GM13977 (cell line): Measurements from ENCODE around the gene ACOT4.

Experiments
- DNase-seq: peaks from one replicate; pipeline ENCODE4 v3.0.0; 2012; ENCODE audit warnings: low spot score
- in situ Hi-C: fragments of 300-500 bp; cut with MboI; formaldehyde crosslinking; loops from one replicate; pipeline ENCODE4 v1.12.0; 2022; ENCODE audit warnings: low sequenced_read_pairs, low pct_unique_long_range_greater_than_20kb, mixed read lengths, inconsistent platforms; ENCODE audit not compliant: unreplicated experiment
- TF ChIP-seq, protein P1 (sequence below): IDR thresholded peaks from 2 replicates; pipeline ENCODE4 v1.5.1; 2012; ENCODE audit warnings: mild to moderate bottlenecking, control low read depth; ENCODE audit not compliant: insufficient read depth; ENCODE audit errors: extremely low read depth, missing control alignments

ACOT4 gene

DNA sequence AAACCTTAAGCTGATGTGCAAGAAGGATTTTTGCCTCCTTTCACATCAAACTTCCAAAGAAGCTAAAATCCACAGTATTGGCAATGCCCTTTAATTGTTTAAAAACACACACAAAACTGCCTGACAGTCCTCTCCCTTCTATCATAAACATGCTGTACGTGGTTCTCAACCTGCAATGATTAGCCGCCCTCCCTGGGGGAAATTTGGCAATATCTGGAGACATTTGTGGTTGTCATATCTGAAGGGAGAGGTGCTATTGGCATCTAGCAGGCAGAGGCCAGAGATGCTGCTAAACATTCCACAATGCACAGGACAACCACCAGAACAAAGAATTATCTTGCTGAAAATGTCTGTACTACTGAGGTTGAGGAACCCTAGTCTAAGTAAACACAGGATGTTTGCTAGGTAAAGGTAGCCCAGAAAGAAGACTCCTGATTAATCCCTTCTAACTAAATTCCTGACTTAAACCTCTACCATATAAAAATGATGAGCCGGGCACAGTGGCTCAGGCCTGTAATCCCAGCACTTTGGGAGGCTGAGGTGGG is 21.8 kb downstream of the ACOT4 start:
- DNase-seq = no peak
- in situ Hi-C loops = no loop called here
- TF ChIP-seq, protein P1, sequence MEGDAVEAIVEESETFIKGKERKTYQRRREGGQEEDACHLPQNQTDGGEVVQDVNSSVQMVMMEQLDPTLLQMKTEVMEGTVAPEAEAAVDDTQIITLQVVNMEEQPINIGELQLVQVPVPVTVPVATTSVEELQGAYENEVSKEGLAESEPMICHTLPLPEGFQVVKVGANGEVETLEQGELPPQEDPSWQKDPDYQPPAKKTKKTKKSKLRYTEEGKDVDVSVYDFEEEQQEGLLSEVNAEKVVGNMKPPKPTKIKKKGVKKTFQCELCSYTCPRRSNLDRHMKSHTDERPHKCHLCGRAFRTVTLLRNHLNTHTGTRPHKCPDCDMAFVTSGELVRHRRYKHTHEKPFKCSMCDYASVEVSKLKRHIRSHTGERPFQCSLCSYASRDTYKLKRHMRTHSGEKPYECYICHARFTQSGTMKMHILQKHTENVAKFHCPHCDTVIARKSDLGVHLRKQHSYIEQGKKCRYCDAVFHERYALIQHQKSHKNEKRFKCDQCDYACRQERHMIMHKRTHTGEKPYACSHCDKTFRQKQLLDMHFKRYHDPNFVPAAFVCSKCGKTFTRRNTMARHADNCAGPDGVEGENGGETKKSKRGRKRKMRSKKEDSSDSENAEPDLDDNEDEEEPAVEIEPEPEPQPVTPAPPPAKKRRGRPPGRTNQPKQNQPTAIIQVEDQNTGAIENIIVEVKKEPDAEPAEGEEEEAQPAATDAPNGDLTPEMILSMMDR = no peak

GRCh38 chr14:73616831-73617230 is 25.2 kb downstream of the ACOT4 start:
- DNase-seq = no peak
- in situ Hi-C loops = no loop called here
- TF ChIP-seq, protein P1 = no peak

GRCh38 chr14:73619524-73619923 is 27.9 kb downstream of the ACOT4 start:
- DNase-seq = no peak
- TF ChIP-seq, protein P1 = no peak
- in situ Hi-C loops = no loop called here

DNA sequence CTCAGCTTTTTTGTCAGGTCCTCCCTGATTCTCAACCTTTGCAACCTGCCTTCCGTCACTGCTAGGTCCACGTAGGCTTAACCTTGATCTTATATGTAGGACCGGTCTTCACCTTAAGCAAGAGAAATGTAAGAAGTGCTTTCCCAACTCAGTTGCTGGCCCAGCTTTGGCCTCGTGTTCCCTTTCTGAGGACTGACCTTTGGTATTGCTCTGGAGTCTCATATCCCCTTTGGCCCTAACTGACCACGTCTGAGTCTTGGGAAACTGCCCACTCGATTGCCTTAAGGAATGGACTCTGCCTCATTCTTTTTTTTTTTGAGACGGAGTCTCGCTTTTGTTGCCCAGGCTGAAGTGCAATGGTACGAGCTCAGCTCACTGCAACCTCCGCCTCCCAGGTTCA is 28.6 kb downstream of the ACOT4 start:
- DNase-seq = no peak
- TF ChIP-seq, protein P1 = no peak
- in situ Hi-C loops = no loop called here

GRCh38 chr14:73623504-73624054 is 31.9 kb downstream of the ACOT4 start:
- TF ChIP-seq, protein P1 = no peak
- no peak for DNase-seq
- in situ Hi-C loops = no loop called here

DNA sequence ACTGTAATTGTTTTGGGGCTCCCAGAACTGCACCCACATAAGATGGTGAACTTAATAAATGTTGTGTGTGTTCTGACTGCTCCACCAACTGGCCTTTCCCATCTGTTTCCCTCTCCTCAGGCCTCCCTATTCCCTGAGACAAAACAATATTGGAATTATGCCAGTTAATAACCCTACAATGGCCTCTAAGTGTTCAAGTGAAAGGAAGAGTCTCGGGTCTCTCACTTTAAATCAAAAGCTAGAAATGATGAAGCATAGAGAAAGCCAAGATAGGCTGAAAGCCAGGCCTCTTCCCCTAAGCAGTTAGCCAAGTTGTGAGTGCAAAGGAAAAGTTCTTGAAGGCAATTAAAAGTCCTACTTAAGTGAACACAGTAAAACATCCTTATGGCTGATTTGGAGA is 34.0 kb downstream of the ACOT4 start:
- no peak for DNase-seq
- TF ChIP-seq, protein P1 = no peak
- in situ Hi-C loops = no loop called here

DNA sequence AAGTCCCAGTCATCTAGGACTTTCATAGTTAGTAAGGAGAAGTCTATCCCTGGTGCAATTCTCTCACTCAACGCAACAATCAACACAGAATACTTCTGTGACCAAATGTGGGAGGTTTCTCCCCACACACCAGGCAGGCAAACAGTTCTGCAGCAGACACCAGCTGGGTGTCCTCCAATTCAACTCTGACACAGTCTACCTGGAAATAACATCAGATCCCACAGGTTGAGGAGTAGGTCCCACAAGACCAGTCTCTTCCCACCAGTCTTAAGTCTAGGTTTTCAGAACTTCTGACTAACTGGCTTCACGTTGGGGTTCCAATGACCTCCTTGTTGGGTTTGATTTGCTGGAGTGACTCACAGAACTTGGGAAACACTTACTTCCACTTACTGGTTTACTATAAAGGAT is 35.5 kb downstream of the ACOT4 start:
- DNase-seq = no peak
- in situ Hi-C loops = no loop called here
- TF ChIP-seq, protein P1 = no peak
